Heart left ventricle (tissue), 13 donors: ENCODE data around the gene CNTROB.
A peak's percentile ranks its signal among the peaks of the same experiment; 100 is the strongest.

Source experiments
- CTCF ChIP-seq, 12 donors: fragments of 200-600 bp; sonication (generic) in 4 of 12; IDR thresholded peaks; one replicate each; pipeline versions ENCODE4 v1.5.0 to v1.8.0; 2018 to 2022; ENCODE audit warnings: antibody characterized with exemption in 12 of 12, mild to moderate bottlenecking in 5 of 12
- POLR2A ChIP-seq, 2 donors: fragments of 450-650 bp; IDR thresholded peaks; one replicate each; pipeline ENCODE4 v1.6.1; 2017; ENCODE audit warnings: antibody characterized with exemption in 2 of 2, mild to moderate bottlenecking in 2 of 2, moderate library complexity in 2 of 2
- donor health status: ischemic (EF 13 %, LVEDD 7.1; RV severe dilation, severe dysfunction).
- donor health status: DM: no; HTN: yes; CAD: no.
- donor health status: DM: no; HTN: no; CAD: no.
- donor health status: ischemic (EF 25% LVEDD 6.9; RV normal size, moderate dysfunction).
- donor health status: ischemic (EF 25% LVEDD 5.7; RV mildly dilated, moderate dysfunction).
- donor health status: ischemic (EF 35%, LVEDD 5.7; RV mildly dilated, moderate dysfunction).
- donor health status: nonischemic (EF 11% LVEDD 7.7; RV severe dilation, severe dysfunction).
- donor health status: DM: yes; HTN: yes; CAD: no.
- donor health status: PGD.
- donor health status: ischemic (EF 29% LVEDD 5.4; RV normal size, mild dysfunction).
- donor health status: nonischemic (EF 23%, LVEDD 6.1; RV moderate dilation, normal function).

GRCh38 chr17:7912927-7913524 lies 19.0 kb upstream of the CNTROB start:
- TF ChIP-seq CTCF (IDR thresholded peaks at IDR 0.05) = peak; percentile 52 to 81 (median 71)
- TF ChIP-seq POLR2A (IDR thresholded peaks at IDR 0.05) = no peak
